B cell (primary cell): Measurements from ENCODE around the gene MYF5. TPM values are rescaled to one million over a fixed set of nuclear protein-coding genes. Genes with fewer than 3 reads are reported as not detected.
A peak's percentile ranks its signal among the peaks of the same experiment; 100 is the strongest.

ENCODE experiments used
- ATAC-seq: fragments of 200-7000 bp; cut with Tn5 transposase; one replicate; pipeline ENCODE4 v1.10.0; 2021; ENCODE audit warnings: low read depth, mild to moderate bottlenecking, moderate number of reproducible peaks, moderate library complexity
- CTCF ChIA-PET: fragments of 350-600 bp; sonication (Branson Sonifier 250); formaldehyde crosslinking; loops from one replicate; lab custom pipeline; 2021; ENCODE audit warnings: antibody characterized with exemption, inconsistent platforms; lab: Charles Lee
- POLR2A ChIA-PET: fragments of 350-600 bp; sonication (Branson Sonifier 250); formaldehyde crosslinking; loops from one replicate; lab custom pipeline; 2021; ENCODE audit warnings: antibody characterized with exemption; lab: Charles Lee
- DNase-seq: peaks from one replicate; pipeline ENCODE4 v3.0.0; 2013
- H2AFZ ChIP-seq: 2 replicates; pipeline ENCODE4 v1.6.1; 2012; ENCODE audit warnings: mild to moderate bottlenecking, low read depth, low read length; ENCODE audit not compliant: insufficient read depth, poor library complexity, severe bottlenecking
- H3K27ac ChIP-seq, 2 donors: 1 replicate in 1 of 2; 2 replicates in 1 of 2; pipeline ENCODE4 v1.5.1; 2012 to 2013; ENCODE audit warnings: low read length in 2 of 2, mild to moderate bottlenecking in 2 of 2, moderate library complexity in 1 of 2
- H3K27me3 ChIP-seq, 4 experiments: fragments of 200-600 bp in 1 of 4; sonication (generic) in 1 of 4; replicated peaks in 1 of 4; 1 replicate in 2 of 4; 2 replicates in 2 of 4; pipeline versions ENCODE4 v1.6.1 to v1.7.0; 2013 to 2016; ENCODE audit warnings: low read length in 3 of 4, mild to moderate bottlenecking in 2 of 4, mixed read lengths in 1 of 4, moderate library complexity in 1 of 4; ENCODE audit not compliant: insufficient read depth in 4 of 4, control insufficient read depth in 3 of 4; ENCODE audit errors: control extremely low read depth in 1 of 4
- H3K36me3 ChIP-seq, 2 experiments: replicated peaks in 1 of 2; 1 replicate in 1 of 2; 2 replicates in 1 of 2; pipeline versions ENCODE4 v1.6.1 to v1.7.1; 2013; ENCODE audit warnings: low read length in 1 of 2; ENCODE audit not compliant: insufficient read depth in 2 of 2, control insufficient read depth in 1 of 2; ENCODE audit errors: control extremely low read depth in 1 of 2, extremely low read depth in 1 of 2
- H3K4me1 ChIP-seq, 2 donors: fragments of 200-600 bp in 1 of 2; sonication (generic) in 1 of 2; 1 replicate in 1 of 2; 2 replicates in 1 of 2; pipeline versions ENCODE4 v1.5.1 to v1.6.1; 2013 to 2017; ENCODE audit warnings: low read length in 2 of 2; ENCODE audit not compliant: control insufficient read depth in 2 of 2, insufficient read depth in 2 of 2
- H3K4me2 ChIP-seq: replicated peaks from 2 replicates; pipeline ENCODE3; 2012; ENCODE audit warnings: mild to moderate bottlenecking, low read depth, low read length; ENCODE audit not compliant: poor library complexity, severe bottlenecking
- H3K4me3 ChIP-seq, 5 experiments: fragments of 200-600 bp in 1 of 5; sonication (generic) in 1 of 5; 1 replicate in 3 of 5; 2 replicates in 2 of 5; pipeline versions ENCODE4 v1.5.1 to v1.7.0; 2011 to 2016; ENCODE audit warnings: low read length in 4 of 5, mild to moderate bottlenecking in 4 of 5, low read depth in 2 of 5, control low read depth in 1 of 5, moderate library complexity in 1 of 5; ENCODE audit not compliant: insufficient read depth in 1 of 5; ENCODE audit errors: control extremely low read depth in 1 of 5, extremely low read depth in 1 of 5
- H3K79me2 ChIP-seq: fragments of 200-600 bp; sonication (generic); one replicate; pipeline ENCODE4 v1.6.0; 2016; ENCODE audit warnings: low read length; ENCODE audit not compliant: control insufficient read depth, insufficient read depth
- H3K9ac ChIP-seq: fragments of 200-600 bp; sonication (generic); 2 replicates; pipeline ENCODE4 v1.6.1; 2017; ENCODE audit warnings: mild to moderate bottlenecking, low read length, moderate library complexity
- H3K9me3 ChIP-seq, 3 donors: one replicate each; pipeline versions ENCODE4 v1.6.1 to v1.7.1; 2013; ENCODE audit warnings: low read length in 2 of 3; ENCODE audit not compliant: control insufficient read depth in 2 of 3, insufficient read depth in 1 of 3; ENCODE audit errors: control extremely low read depth in 1 of 3
- H4K20me1 ChIP-seq: 2 replicates; pipeline ENCODE4 v1.6.0; 2012; ENCODE audit warnings: mild to moderate bottlenecking, low read length; ENCODE audit not compliant: insufficient read depth, control insufficient read depth, poor library complexity, severe bottlenecking
- H3K27ac Mint-ChIP-seq: one replicate; pipeline ENCODE4 v1.8.0; 2021; ENCODE audit warnings: mixed read lengths
- H3K27me3 Mint-ChIP-seq: one replicate; pipeline ENCODE4 v1.8.0; 2021; ENCODE audit warnings: mixed read lengths
- H3K4me1 Mint-ChIP-seq: one replicate; pipeline ENCODE4 v1.8.0; 2021; ENCODE audit warnings: mixed read lengths
- H3K4me3 Mint-ChIP-seq: one replicate; pipeline ENCODE4 v1.8.0; 2021; ENCODE audit warnings: mixed read lengths
- H3K9me3 Mint-ChIP-seq: one replicate; pipeline ENCODE4 v1.8.0; 2022; ENCODE audit warnings: mixed read lengths; ENCODE audit not compliant: insufficient read depth
- EZH2 ChIP-seq: IDR thresholded peaks from 2 replicates; pipeline ENCODE4 v1.6.1; 2012; ENCODE audit warnings: borderline replicate concordance, low read depth, mild to moderate bottlenecking, moderate library complexity, low read length; ENCODE audit not compliant: insufficient read depth, poor library complexity, severe bottlenecking
- WGBS: methylation state at CpG from one replicate; pipeline ENCODE4 v1.1.5; 2013; ENCODE audit warnings: missing lambda C conversion rate; ENCODE audit not compliant: insufficient coverage; 5-methylcytosine and 5-hydroxymethylcytosine counted together
- intact Hi-C: fragments of 100-400 bp; cut with micrococcal nuclease; formaldehyde crosslinking; loops from one replicate; pipeline ENCODE4 v1.10.0; 2022
- polyA plus RNA-seq: library from polyadenylated mRNA; depleted of rRNA; stranded (reverse); fragments of >200 nt; gene quantifications from 2 replicates; pipeline ENCODE4 v1.2.3, GENCODE V29; 2012
- total RNA-seq, 2 donors: library from RNA; stranded (reverse); fragments of 120-200 nt in 1 of 2; gene quantifications; 1 replicate in 1 of 2; 2 replicates in 1 of 2; pipeline versions ENCODE4 v1.2.3 to v1.2.4, GENCODE V29; 2013 to 2022
- TF ChIP-seq, protein P1 (sequence below): fragments of 200-600 bp; IDR thresholded peaks from one replicate; pipeline ENCODE4 v1.8.0; 2022; ENCODE audit warnings: antibody characterized with exemption, mild to moderate bottlenecking

Gene MYF5
- total and polyA plus RNA-seq, 2 donors (not counting 1 experiment from before 2014, with no cell fraction given), result not detected

DNA sequence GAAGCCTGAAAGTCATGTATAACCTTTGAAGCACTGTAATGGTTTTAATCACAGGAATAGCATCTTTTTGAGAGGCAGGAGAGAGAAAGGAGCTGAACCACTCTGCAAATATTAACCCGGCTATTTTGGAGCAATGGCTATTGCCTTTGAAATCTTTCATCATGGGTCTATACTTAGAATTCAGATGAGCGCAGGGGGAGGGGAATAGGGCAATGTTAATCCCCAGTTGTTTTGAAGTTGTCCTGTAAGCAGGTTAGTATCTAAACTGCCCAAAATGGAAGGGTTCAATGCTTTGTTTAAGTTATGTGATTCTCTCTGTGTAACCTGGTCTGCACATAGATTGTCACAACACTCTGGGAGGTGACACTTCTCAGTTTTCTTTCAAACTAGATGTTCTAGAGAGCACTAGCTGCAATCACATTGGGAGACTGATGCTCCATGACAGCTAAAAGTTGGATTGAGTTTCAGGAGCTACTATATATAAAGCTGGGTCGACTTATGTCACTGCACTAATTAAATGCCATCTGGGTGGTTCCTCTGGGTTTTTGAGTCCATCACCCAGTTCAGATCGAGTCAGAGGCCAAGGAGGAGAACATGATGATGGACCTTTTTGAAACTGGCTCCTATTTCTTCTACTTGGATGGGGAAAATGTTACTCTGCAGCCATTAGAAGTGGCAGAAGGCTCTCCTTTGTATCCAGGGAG is 9.4 kb upstream of the MYF5 start, which contains the start of gene MYF6:
MYF6 (plus strand) TSS at position 509 of the 704 bp plus-strand sequence; CDS start at position 595, 86 bp downstream.
- Histone ChIP-seq H2AFZ (no peak within 1 kb of the TSS), H4K20me1 (no peaks in the 10 kb centered on the region), H3K4me1 (no peaks in the 10 kb centered on the region), H3K36me3 (no peaks in the 10 kb centered on the region), H3K4me2 (no peak within 1 kb of the TSS), H3K4me3 (no peak within 1 kb of the TSS), H3K79me2 (no peaks in the 10 kb centered on the region), H3K9me3 (peaks cover 0 to 11% (median 0%) of the 10 kb centered on the region in 3 donors), H3K27ac (no peak within 1 kb of the TSS), H3K9ac (no peak within 1 kb of the TSS), H3K27me3 (peaks cover 0 to 14% (median 7%) of the 10 kb centered on the region in 4 experiments)
- 58% methylated on average over 3 of the region's 4 CpGs for whole genome bisulfite sequencing
- DNase-seq (no peak), ATAC-seq (no peak)
- Mint-ChIP-seq H3K4me1 (peaks cover 6% of the 10 kb centered on the region), H3K27ac (no peak within 1 kb of the TSS), H3K4me3 (peak within 1 kb of the TSS; percentile 5), H3K9me3 (no peaks in the 10 kb centered on the region), H3K27me3 (peaks cover 47% of the 10 kb centered on the region)
- intact Hi-C loops, result no loop called here
- TF ChIP-seq, protein P1, sequence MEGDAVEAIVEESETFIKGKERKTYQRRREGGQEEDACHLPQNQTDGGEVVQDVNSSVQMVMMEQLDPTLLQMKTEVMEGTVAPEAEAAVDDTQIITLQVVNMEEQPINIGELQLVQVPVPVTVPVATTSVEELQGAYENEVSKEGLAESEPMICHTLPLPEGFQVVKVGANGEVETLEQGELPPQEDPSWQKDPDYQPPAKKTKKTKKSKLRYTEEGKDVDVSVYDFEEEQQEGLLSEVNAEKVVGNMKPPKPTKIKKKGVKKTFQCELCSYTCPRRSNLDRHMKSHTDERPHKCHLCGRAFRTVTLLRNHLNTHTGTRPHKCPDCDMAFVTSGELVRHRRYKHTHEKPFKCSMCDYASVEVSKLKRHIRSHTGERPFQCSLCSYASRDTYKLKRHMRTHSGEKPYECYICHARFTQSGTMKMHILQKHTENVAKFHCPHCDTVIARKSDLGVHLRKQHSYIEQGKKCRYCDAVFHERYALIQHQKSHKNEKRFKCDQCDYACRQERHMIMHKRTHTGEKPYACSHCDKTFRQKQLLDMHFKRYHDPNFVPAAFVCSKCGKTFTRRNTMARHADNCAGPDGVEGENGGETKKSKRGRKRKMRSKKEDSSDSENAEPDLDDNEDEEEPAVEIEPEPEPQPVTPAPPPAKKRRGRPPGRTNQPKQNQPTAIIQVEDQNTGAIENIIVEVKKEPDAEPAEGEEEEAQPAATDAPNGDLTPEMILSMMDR, result no peak
- TF ChIP-seq EZH2, result no peak
- CTCF ChIA-PET, result no interaction called here
- POLR2A ChIA-PET, result no interaction called here

DNA sequence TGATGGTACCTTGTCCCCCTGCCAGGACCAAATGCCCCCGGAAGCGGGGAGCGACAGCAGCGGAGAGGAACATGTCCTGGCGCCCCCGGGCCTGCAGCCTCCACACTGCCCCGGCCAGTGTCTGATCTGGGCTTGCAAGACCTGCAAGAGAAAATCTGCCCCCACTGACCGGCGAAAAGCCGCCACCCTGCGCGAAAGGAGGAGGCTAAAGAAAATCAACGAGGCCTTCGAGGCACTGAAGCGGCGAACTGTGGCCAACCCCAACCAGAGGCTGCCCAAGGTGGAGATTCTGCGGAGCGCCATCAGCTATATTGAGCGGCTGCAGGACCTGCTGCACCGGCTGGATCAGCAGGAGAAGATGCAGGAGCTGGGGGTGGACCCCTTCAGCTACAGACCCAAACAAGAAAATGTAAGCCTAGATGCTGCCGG is 8.9 kb upstream of the MYF5 start:
- no peak overlapping the region for H3K4me3 ChIP-seq
- DNase-seq (no peak), ATAC-seq (no peak)
- intact Hi-C loops, result no loop called here
- H3K9me3 ChIP-seq, result peaks cover 0 to 11% (median 0%) of the 10 kb centered on the region in 3 donors
- Mint-ChIP-seq H3K4me3 (no peak overlapping the region), H3K27me3 (peaks cover 47% of the 10 kb centered on the region), H3K9me3 (no peaks in the 10 kb centered on the region), H3K27ac (no peak overlapping the region), H3K4me1 (peaks cover 6% of the 10 kb centered on the region)
- POLR2A ChIA-PET, result no interaction called here
- no peak overlapping the region for H3K4me2 ChIP-seq
- H3K9ac ChIP-seq, result no peak overlapping the region
- H3K27me3 ChIP-seq, result peaks cover 0 to 14% (median 7%) of the 10 kb centered on the region in 4 experiments
- no peaks in the 10 kb centered on the region for H4K20me1 ChIP-seq
- WGBS, result 22% methylated on average over 21 of the region's 21 CpGs
- H3K79me2 ChIP-seq, result no peaks in the 10 kb centered on the region
- TF ChIP-seq EZH2, result no peak
- TF ChIP-seq, protein P1, result no peak
- H3K36me3 ChIP-seq, result no peaks in the 10 kb centered on the region
- CTCF ChIA-PET, result no interaction called here
- H2AFZ ChIP-seq, result no peak overlapping the region
- no peaks in the 10 kb centered on the region for H3K4me1 ChIP-seq
- H3K27ac ChIP-seq, result no peak overlapping the region
